Neural progenitor cell (in vitro differentiated cells): Measurements from ENCODE around the gene R3HDM4.

Source experiments
- EZH2 ChIP-seq: fragments of 200-600 bp; sonication (generic); IDR thresholded peaks from 2 replicates; pipeline ENCODE4 v1.6.1; 2017; ENCODE audit warnings: antibody characterized with exemption, mild to moderate bottlenecking, moderate library complexity
- EZH2phosphoT487 ChIP-seq: fragments of 200-600 bp; sonication (generic); IDR thresholded peaks from 2 replicates; pipeline ENCODE4 v1.6.1; 2017; ENCODE audit warnings: antibody characterized with exemption
- TF ChIP-seq, protein P1 (sequence below): fragments of 200-600 bp; sonication (generic); IDR thresholded peaks from 2 replicates; pipeline ENCODE4 v1.5.1; 2017; ENCODE audit warnings: antibody characterized with exemption, mild to moderate bottlenecking

DNA sequence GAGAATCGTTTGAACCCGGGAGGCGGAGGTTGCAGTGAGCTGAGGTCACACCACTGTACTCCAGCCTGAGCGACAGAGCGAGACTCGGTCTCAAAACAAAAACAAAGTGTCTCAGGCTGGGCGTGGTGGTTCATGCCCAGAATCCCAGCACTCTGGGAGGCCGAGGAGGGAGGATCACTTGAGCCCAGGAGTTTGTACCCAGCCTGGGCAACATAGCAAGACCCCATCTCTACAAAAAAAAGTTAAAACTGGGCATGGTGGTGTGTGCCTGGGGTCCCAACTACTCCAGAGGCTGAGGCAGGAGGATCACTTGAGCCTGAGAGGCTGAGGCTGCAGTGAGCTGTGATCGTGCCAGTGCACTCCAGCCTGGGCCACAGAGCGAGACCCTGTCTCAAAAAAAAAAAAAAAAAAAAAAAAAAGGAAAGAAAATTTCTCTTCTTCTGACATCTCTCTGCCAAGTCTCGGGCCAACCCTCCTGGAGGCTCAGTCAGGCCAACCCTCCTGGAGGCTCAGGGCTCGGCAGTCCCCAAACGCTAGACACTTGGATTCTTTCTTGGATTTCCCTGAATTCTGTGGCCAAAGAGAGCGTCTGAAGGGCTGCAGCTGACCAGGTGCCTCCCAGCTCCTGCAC is 39.1 kb upstream of the R3HDM4 start:
- TF ChIP-seq, protein P1, sequence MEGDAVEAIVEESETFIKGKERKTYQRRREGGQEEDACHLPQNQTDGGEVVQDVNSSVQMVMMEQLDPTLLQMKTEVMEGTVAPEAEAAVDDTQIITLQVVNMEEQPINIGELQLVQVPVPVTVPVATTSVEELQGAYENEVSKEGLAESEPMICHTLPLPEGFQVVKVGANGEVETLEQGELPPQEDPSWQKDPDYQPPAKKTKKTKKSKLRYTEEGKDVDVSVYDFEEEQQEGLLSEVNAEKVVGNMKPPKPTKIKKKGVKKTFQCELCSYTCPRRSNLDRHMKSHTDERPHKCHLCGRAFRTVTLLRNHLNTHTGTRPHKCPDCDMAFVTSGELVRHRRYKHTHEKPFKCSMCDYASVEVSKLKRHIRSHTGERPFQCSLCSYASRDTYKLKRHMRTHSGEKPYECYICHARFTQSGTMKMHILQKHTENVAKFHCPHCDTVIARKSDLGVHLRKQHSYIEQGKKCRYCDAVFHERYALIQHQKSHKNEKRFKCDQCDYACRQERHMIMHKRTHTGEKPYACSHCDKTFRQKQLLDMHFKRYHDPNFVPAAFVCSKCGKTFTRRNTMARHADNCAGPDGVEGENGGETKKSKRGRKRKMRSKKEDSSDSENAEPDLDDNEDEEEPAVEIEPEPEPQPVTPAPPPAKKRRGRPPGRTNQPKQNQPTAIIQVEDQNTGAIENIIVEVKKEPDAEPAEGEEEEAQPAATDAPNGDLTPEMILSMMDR, result no peak
- TF ChIP-seq EZH2, result no peak
- TF ChIP-seq EZH2phosphoT487, result no peak
